Muscle of leg (tissue), 11 donors: ENCODE data around the gene HS6ST1. TPM values are rescaled to one million over a fixed set of nuclear protein-coding genes. Genes with fewer than 3 reads are reported as not detected.

Source experiments
- DNase-seq: peaks from one replicate; pipeline ENCODE4 v3.0.0; 2013
- H3K27ac ChIP-seq: one replicate; pipeline ENCODE4 v1.5.1; 2013; ENCODE audit warnings: mild to moderate bottlenecking, low read length, control low read depth
- H3K27me3 ChIP-seq: one replicate; pipeline ENCODE4 v1.6.1; 2013; ENCODE audit warnings: low read length; ENCODE audit not compliant: control insufficient read depth, insufficient read depth
- H3K36me3 ChIP-seq: one replicate; pipeline ENCODE4 v1.6.1; 2013; ENCODE audit warnings: low read length; ENCODE audit not compliant: control insufficient read depth, insufficient read depth
- H3K4me1 ChIP-seq: one replicate; pipeline ENCODE4 v1.6.1; 2013; ENCODE audit warnings: low read length; ENCODE audit not compliant: control insufficient read depth, insufficient read depth
- H3K4me3 ChIP-seq: one replicate; pipeline ENCODE4 v1.5.1; 2013; ENCODE audit warnings: low read length, control low read depth
- H3K9me3 ChIP-seq: replicated peaks from 2 replicates; pipeline ENCODE4 v1.6.1; 2013; ENCODE audit warnings: low read depth, low read length; ENCODE audit not compliant: control insufficient read depth
- WGBS: methylation state at CpG from one replicate; pipeline ENCODE4 v1.1.5; 2013; ENCODE audit warnings: missing lambda C conversion rate; ENCODE audit not compliant: insufficient coverage; 5-methylcytosine and 5-hydroxymethylcytosine counted together
- polyA plus RNA-seq, 8 donors: library from polyadenylated mRNA; unstranded; fragments of 120-200 nt; gene quantifications; one replicate each; pipeline versions ENCODE4 v1.2.1 to v1.2.3, GENCODE V29; 2013; ENCODE audit warnings: inconsistent platforms in 1 of 8, low replicate concordance in 1 of 8; ENCODE audit not compliant: insufficient read length in 8 of 8, insufficient read depth in 1 of 8
- total RNA-seq: library from RNA; stranded (reverse); fragments of 120-200 nt; gene quantifications from one replicate; pipeline ENCODE4 v1.2.4, GENCODE V29; 2013

HS6ST1 gene
- total and polyA plus RNA-seq, 9 donors, result 21.8 to 39.8 (median 29.6) TPM

- WGBS, result 70% methylated on average over 19 of the region's 24 CpGs
- Histone ChIP-seq H3K4me1 (peaks cover 69% of the 10 kb centered on the region), H3K27ac (no peak overlapping the region)
Observed at GRCh38 chr2:128282246-128282975, 36.3 kb downstream of the HS6ST1 start.

GRCh38 chr2:128281852-128282245 is 36.8 kb downstream of the HS6ST1 start:
- 76% methylated on average over 2 of the region's 2 CpGs for whole genome bisulfite sequencing
- no peak for DNase-seq
- no peaks in the 10 kb centered on the region for H3K27me3 ChIP-seq
- H3K36me3 ChIP-seq, result peaks cover 16% of the 10 kb centered on the region
- H3K4me3 ChIP-seq, result no peak overlapping the region
- H3K9me3 ChIP-seq, result no peaks in the 10 kb centered on the region
- peaks cover 63% of the 10 kb centered on the region for H3K4me1 ChIP-seq
- no peak overlapping the region for H3K27ac ChIP-seq

More at GRCh38 chr2:128282246-128282975, 36.3 kb downstream of the HS6ST1 start:
- peaks cover 16% of the 10 kb centered on the region for H3K36me3 ChIP-seq
- no peak overlapping the region for H3K4me3 ChIP-seq
- H3K27me3 ChIP-seq, result no peaks in the 10 kb centered on the region
- no peaks in the 10 kb centered on the region for H3K9me3 ChIP-seq
- DNase-seq, result no peak

- Histone ChIP-seq H3K4me1 (peaks cover 55% of the 10 kb centered on the region), H3K9me3 (no peaks in the 10 kb centered on the region), H3K36me3 (peaks cover 15% of the 10 kb centered on the region), H3K4me3 (no peak overlapping the region), H3K27ac (peak overlapping the region; percentile 29), H3K27me3 (no peaks in the 10 kb centered on the region)
- WGBS, result 47% methylated on average over 5 of the region's 5 CpGs
- peak; percentile 65 for DNase-seq
Observed at GRCh38 chr2:128280901-128281321, 37.8 kb downstream of the HS6ST1 start.

- Histone ChIP-seq H3K4me1 (peaks cover 49% of the 10 kb centered on the region), H3K9me3 (no peaks in the 10 kb centered on the region), H3K4me3 (no peak overlapping the region), H3K36me3 (peaks cover 20% of the 10 kb centered on the region), H3K27me3 (no peaks in the 10 kb centered on the region), H3K27ac (no peak overlapping the region)
- peak; percentile 37 for DNase-seq
- 73% methylated on average over 9 of the region's 12 CpGs for WGBS
Observed at GRCh38 chr2:128280158-128280871, 38.4 kb downstream of the HS6ST1 start.

GRCh38 chr2:128279786-128280157 is 38.9 kb downstream of the HS6ST1 start:
- H3K27ac ChIP-seq, result no peak overlapping the region
- no peak overlapping the region for H3K4me3 ChIP-seq
- no peak for DNase-seq
- no peaks in the 10 kb centered on the region for H3K27me3 ChIP-seq
- H3K36me3 ChIP-seq, result peaks cover 23% of the 10 kb centered on the region
- H3K4me1 ChIP-seq, result peaks cover 43% of the 10 kb centered on the region
- H3K9me3 ChIP-seq, result peaks cover 4% of the 10 kb centered on the region
- 91% methylated on average over 5 of the region's 11 CpGs for WGBS

GRCh38 chr2:128279009-128279408 is 39.7 kb downstream of the HS6ST1 start:
- H3K4me3 ChIP-seq, result no peak overlapping the region
- no peak for DNase-seq
- H3K27ac ChIP-seq, result no peak overlapping the region
- WGBS, result no CpG with 5 or more reads among the region's 7 CpGs
- peaks cover 12% of the 10 kb centered on the region for H3K9me3 ChIP-seq
- peaks cover 28% of the 10 kb centered on the region for H3K36me3 ChIP-seq
- no peaks in the 10 kb centered on the region for H3K27me3 ChIP-seq
- peaks cover 39% of the 10 kb centered on the region for H3K4me1 ChIP-seq

- no peak for DNase-seq
Observed at GRCh38 chr2:128277961-128278681, 40.5 kb downstream of the HS6ST1 start.

GRCh38 chr2:128276878-128277675 is 41.6 kb downstream of the HS6ST1 start:
- peaks cover 13% of the 10 kb centered on the region for H3K9me3 ChIP-seq
- H3K4me3 ChIP-seq, result no peak overlapping the region
- no peaks in the 10 kb centered on the region for H3K27me3 ChIP-seq
- WGBS, result 78% methylated on average over 7 of the region's 17 CpGs
- peaks cover 20% of the 10 kb centered on the region for H3K4me1 ChIP-seq
- H3K27ac ChIP-seq, result no peak overlapping the region
- peaks cover 33% of the 10 kb centered on the region for H3K36me3 ChIP-seq
- no peak for DNase-seq

More at GRCh38 chr2:128277961-128278681, 40.5 kb downstream of the HS6ST1 start:
- Histone ChIP-seq H3K9me3 (peaks cover 13% of the 10 kb centered on the region), H3K27me3 (no peaks in the 10 kb centered on the region), H3K4me1 (peaks cover 31% of the 10 kb centered on the region), H3K27ac (no peak overlapping the region), H3K36me3 (peaks cover 36% of the 10 kb centered on the region), H3K4me3 (no peak overlapping the region)
- 70% methylated on average over 11 of the region's 14 CpGs for WGBS

- Histone ChIP-seq H3K4me3 (no peak overlapping the region), H3K27me3 (no peaks in the 10 kb centered on the region), H3K9me3 (peaks cover 13% of the 10 kb centered on the region), H3K27ac (no peak overlapping the region), H3K4me1 (peaks cover 5% of the 10 kb centered on the region), H3K36me3 (peaks cover 33% of the 10 kb centered on the region)
- DNase-seq, result no peak
- 98% methylated on average over 10 of the region's 14 CpGs for WGBS
Observed at GRCh38 chr2:128275498-128276045, 43.1 kb downstream of the HS6ST1 start.
